Trophoblast cell (in vitro differentiated cells and primary cell): Measurements from ENCODE around the gene CCDC190.

ENCODE experiments used
- DNase-seq, 2 donors: peaks; one replicate each; pipeline ENCODE4 v3.0.0-alpha.2; 2016
- H2AFZ ChIP-seq: 2 replicates; pipeline ENCODE4 v1.6.1; 2013; ENCODE audit warnings: low read length, moderate library complexity, mild to moderate bottlenecking; ENCODE audit not compliant: insufficient read depth, poor library complexity
- H2AK5ac ChIP-seq: 2 replicates; pipeline ENCODE4 v1.6.1; 2013; ENCODE audit warnings: mild to moderate bottlenecking, low read length
- H2BK120ac ChIP-seq: 2 replicates; pipeline ENCODE4 v1.6.1; 2013; ENCODE audit warnings: low read length, mild to moderate bottlenecking, moderate library complexity; ENCODE audit not compliant: insufficient read depth, poor library complexity
- H2BK12ac ChIP-seq: 2 replicates; pipeline ENCODE4 v1.6.1; 2013; ENCODE audit warnings: mild to moderate bottlenecking, low read length, moderate library complexity
- H2BK5ac ChIP-seq: 2 replicates; pipeline ENCODE4 v1.6.1; 2013; ENCODE audit warnings: low read length, low read depth, moderate library complexity, mild to moderate bottlenecking; ENCODE audit not compliant: poor library complexity
- H3K14ac ChIP-seq: 2 replicates; pipeline ENCODE4 v1.6.1; 2013; ENCODE audit warnings: mild to moderate bottlenecking, low read length
- H3K18ac ChIP-seq: 2 replicates; pipeline ENCODE4 v1.6.1; 2013; ENCODE audit warnings: mild to moderate bottlenecking, low read length
- H3K23ac ChIP-seq: 2 replicates; pipeline ENCODE4 v1.6.1; 2013; ENCODE audit warnings: low read length
- H3K27ac ChIP-seq: 2 replicates; pipeline ENCODE4 v1.5.1; 2013; ENCODE audit warnings: low read depth, mild to moderate bottlenecking, inconsistent platforms, low read length, moderate library complexity
- H3K27me3 ChIP-seq: 2 replicates; pipeline ENCODE4 v1.6.1; 2013; ENCODE audit warnings: inconsistent platforms, mild to moderate bottlenecking, low read length, moderate library complexity; ENCODE audit not compliant: insufficient read depth
- H3K36me3 ChIP-seq, 2 experiments: 1 replicate in 1 of 2; 2 replicates in 1 of 2; pipeline ENCODE4 v1.6.1; 2013; ENCODE audit warnings: low read length in 2 of 2, mild to moderate bottlenecking in 2 of 2, moderate library complexity in 1 of 2; ENCODE audit not compliant: insufficient read depth in 2 of 2, control insufficient read depth in 1 of 2
- H3K4ac ChIP-seq: 2 replicates; pipeline ENCODE4 v1.6.1; 2013; ENCODE audit warnings: low read depth, mild to moderate bottlenecking, low read length, moderate library complexity
- H3K4me1 ChIP-seq, 2 experiments: 1 replicate in 1 of 2; 2 replicates in 1 of 2; pipeline ENCODE4 v1.6.1; 2013; ENCODE audit warnings: low read length in 2 of 2, mild to moderate bottlenecking in 2 of 2, moderate library complexity in 1 of 2; ENCODE audit not compliant: insufficient read depth in 2 of 2, control insufficient read depth in 1 of 2
- H3K4me2 ChIP-seq: 2 replicates; pipeline ENCODE4 v1.6.1; 2013; ENCODE audit warnings: inconsistent platforms, mild to moderate bottlenecking, low read length, moderate library complexity
- H3K4me3 ChIP-seq: 2 replicates; pipeline ENCODE4 v1.5.1; 2013; ENCODE audit warnings: mild to moderate bottlenecking, low read depth, low read length, inconsistent platforms
- H3K79me1 ChIP-seq: one replicate; pipeline ENCODE4 v1.6.1; 2013; ENCODE audit warnings: low read length
- H3K79me2 ChIP-seq: 2 replicates; pipeline ENCODE4 v1.6.1; 2013; ENCODE audit warnings: low read length, mild to moderate bottlenecking; ENCODE audit not compliant: control insufficient read depth, insufficient read depth, poor library complexity
- H3K9ac ChIP-seq: 2 replicates; pipeline ENCODE4 v1.6.1; 2013; ENCODE audit warnings: mild to moderate bottlenecking, low read length
- H3K9me3 ChIP-seq: 2 replicates; pipeline ENCODE4 v1.6.1; 2013; ENCODE audit warnings: low read depth, mild to moderate bottlenecking, control low read depth, inconsistent platforms, low read length; ENCODE audit not compliant: insufficient read depth
- H4K12ac ChIP-seq: 2 replicates; pipeline ENCODE4 v1.6.1; 2013; ENCODE audit warnings: low read depth, mild to moderate bottlenecking, low read length, moderate library complexity
- H4K8ac ChIP-seq: 2 replicates; pipeline ENCODE4 v1.6.1; 2013; ENCODE audit warnings: low read depth, mild to moderate bottlenecking, low read length, moderate library complexity
- H4K91ac ChIP-seq: one replicate; pipeline ENCODE4 v1.6.1; 2013; ENCODE audit warnings: low read depth, mild to moderate bottlenecking, low read length, moderate library complexity
- WGBS: extraction: QIAGEN DNeasy Blood & Tissue Kit; methylation state at CpG from one replicate; pipeline ENCODE4 v1.1.7; 2013; ENCODE audit warnings: missing lambda C conversion rate; ENCODE audit not compliant: insufficient read length, insufficient coverage; ENCODE audit errors: extremely low coverage; 5-methylcytosine and 5-hydroxymethylcytosine counted together

Gene CCDC190

GRCh38 chr1:162903246-162903645 lies 42.3 kb upstream of the CCDC190 start:
- Histone ChIP-seq H3K14ac (no peak overlapping the region), H3K27me3 (no peaks in the 10 kb centered on the region), H2AFZ (no peak overlapping the region), H3K4me1 (peaks cover 0 to 3% of the 10 kb centered on the region in 2 experiments), H4K12ac (no peak overlapping the region), H2AK5ac (peak overlapping the region; percentile 86), H3K79me1 (peaks cover 1% of the 10 kb centered on the region), H3K9me3 (no peaks in the 10 kb centered on the region), H3K18ac (no peak overlapping the region), H2BK12ac (no peak overlapping the region), H4K8ac (no peak overlapping the region), H3K4ac (no peak overlapping the region), H3K4me3 (no peak overlapping the region), H4K91ac (peak overlapping the region; percentile 5), H3K36me3 (no peaks in the 10 kb centered on the region), H3K9ac (no peak overlapping the region), H3K27ac (no peak overlapping the region), H3K4me2 (no peak overlapping the region), H3K23ac (no peak overlapping the region), H3K79me2 (no peaks in the 10 kb centered on the region), H2BK120ac (no peak overlapping the region), H2BK5ac (no peak overlapping the region)
- DNase-seq: no peak
- WGBS: no CpG with 5 or more reads among the region's 4 CpGs

- H3K36me3 ChIP-seq: no peaks in the 10 kb centered on the region
- H4K91ac ChIP-seq: no peak overlapping the region
- H2BK12ac ChIP-seq: no peak overlapping the region
- no peak overlapping the region for H3K18ac ChIP-seq
- H3K23ac ChIP-seq: no peak overlapping the region
- no peak overlapping the region for H3K14ac ChIP-seq
- H2BK5ac ChIP-seq: no peak overlapping the region
- no peaks in the 10 kb centered on the region for H3K9me3 ChIP-seq
- no peak overlapping the region for H3K4me2 ChIP-seq
- no peak for DNase-seq
- no peaks in the 10 kb centered on the region for H3K79me2 ChIP-seq
- H3K79me1 ChIP-seq: peaks cover 1% of the 10 kb centered on the region
- H2BK120ac ChIP-seq: no peak overlapping the region
- H3K4me1 ChIP-seq: peaks cover 0 to 3% of the 10 kb centered on the region in 2 experiments
- H4K8ac ChIP-seq: no peak overlapping the region
- H2AK5ac ChIP-seq: no peak overlapping the region
- no peak overlapping the region for H3K4me3 ChIP-seq
- H2AFZ ChIP-seq: no peak overlapping the region
- no CpG with 5 or more reads among the region's 2 CpGs for WGBS
- H3K9ac ChIP-seq: no peak overlapping the region
- no peak overlapping the region for H3K27ac ChIP-seq
- no peak overlapping the region for H3K4ac ChIP-seq
- no peaks in the 10 kb centered on the region for H3K27me3 ChIP-seq
- no peak overlapping the region for H4K12ac ChIP-seq
These were observed 41.4 kb upstream of the CCDC190 start for GRCh38 chr1:162902416-162902815.

GRCh38 chr1:162901243-162901642 lies 40.3 kb upstream of the CCDC190 start:
- Histone ChIP-seq H3K9me3 (no peaks in the 10 kb centered on the region), H3K4me3 (no peak overlapping the region), H3K4me1 (peaks cover 0 to 3% of the 10 kb centered on the region in 2 experiments), H3K9ac (no peak overlapping the region), H3K79me1 (peaks cover 1% of the 10 kb centered on the region), H4K91ac (no peak overlapping the region), H3K27ac (no peak overlapping the region), H3K18ac (no peak overlapping the region), H2AFZ (no peak overlapping the region), H4K8ac (no peak overlapping the region), H3K23ac (no peak overlapping the region), H3K79me2 (no peaks in the 10 kb centered on the region), H2BK5ac (no peak overlapping the region), H3K4ac (no peak overlapping the region), H3K36me3 (no peaks in the 10 kb centered on the region), H3K27me3 (no peaks in the 10 kb centered on the region), H3K4me2 (no peak overlapping the region), H2BK12ac (no peak overlapping the region), H2AK5ac (no peak overlapping the region), H4K12ac (no peak overlapping the region), H2BK120ac (no peak overlapping the region), H3K14ac (no peak overlapping the region)
- WGBS: no CpG with 5 or more reads among the region's 1 CpG
- no peak for DNase-seq

GRCh38 chr1:162899422-162900146 lies 38.6 kb upstream of the CCDC190 start:
- H4K91ac ChIP-seq: no peak overlapping the region
- H3K36me3 ChIP-seq: no peaks in the 10 kb centered on the region

More at GRCh38 chr1:162899422-162900146, 38.6 kb upstream of the CCDC190 start:
- no peak overlapping the region for H2BK5ac ChIP-seq
- H3K4me1 ChIP-seq: no peaks in the 10 kb centered on the region
- no peak for DNase-seq
- no peaks in the 10 kb centered on the region for H3K79me1 ChIP-seq
- H3K14ac ChIP-seq: no peak overlapping the region
- no peak overlapping the region for H4K12ac ChIP-seq
- no peak overlapping the region for H3K23ac ChIP-seq
- no peak overlapping the region for H3K27ac ChIP-seq
- H3K27me3 ChIP-seq: no peaks in the 10 kb centered on the region
- no CpG with 5 or more reads among the region's 5 CpGs for WGBS
- H3K4me3 ChIP-seq: no peak overlapping the region
- H2BK12ac ChIP-seq: no peak overlapping the region
- no peak overlapping the region for H2AFZ ChIP-seq
- no peak overlapping the region for H3K4me2 ChIP-seq
- H3K9me3 ChIP-seq: no peaks in the 10 kb centered on the region
- H3K79me2 ChIP-seq: no peaks in the 10 kb centered on the region
- no peak overlapping the region for H2BK120ac ChIP-seq
- H3K18ac ChIP-seq: no peak overlapping the region
- H3K9ac ChIP-seq: no peak overlapping the region
- H4K8ac ChIP-seq: no peak overlapping the region
- no peak overlapping the region for H3K4ac ChIP-seq
- no peak overlapping the region for H2AK5ac ChIP-seq
